Peyer's patch (tissue), 4 donors: ENCODE measurements around the gene DUSP7.

Experiments
- CTCF ChIP-seq, 6 experiments: fragments of 450-650 bp in 4 of 6; fragments of 200-600 bp in 2 of 6; sonication (generic) in 1 of 6; IDR thresholded peaks; one replicate each; pipeline ENCODE4 v1.5.1; 2017 to 2019; ENCODE audit warnings: antibody characterized with exemption in 6 of 6, mild to moderate bottlenecking in 3 of 6, moderate library complexity in 1 of 6
- POLR2A ChIP-seq, 2 donors: fragments of 450-650 bp; IDR thresholded peaks; one replicate each; pipeline ENCODE4 v1.5.1; 2017; ENCODE audit warnings: antibody characterized with exemption in 2 of 2, mild to moderate bottlenecking in 2 of 2, moderate library complexity in 2 of 2

GRCh38 chr3:52030714-52031310, 25.6 kb downstream of the DUSP7 start:
- TF ChIP-seq CTCF (IDR thresholded peaks at IDR 0.05) = no peak
- TF ChIP-seq POLR2A (IDR thresholded peaks at IDR 0.05) = no peak
